Epithelial cell of esophagus (primary cell): ENCODE data around the gene UBE2K.
"Not testable (repeated sequence)": the region's sequence is repeated elsewhere in the genome, so short reads cannot be mapped to it uniquely, and the experiment has no call there.

Experiments
- DNase-seq: peaks from one replicate; pipeline ENCODE4 v3.0.0; 2010; ENCODE audit warnings: low read depth
- H3K4me3 ChIP-seq: 2 replicates; pipeline ENCODE4 v1.5.1; 2011; ENCODE audit warnings: mild to moderate bottlenecking, low read length, control low read depth
- TF ChIP-seq, protein P1 (sequence below): IDR thresholded peaks from 2 replicates; pipeline ENCODE4 v1.5.1; 2011; ENCODE audit warnings: low read depth, mild to moderate bottlenecking, low read length, control low read depth, inconsistent platforms; ENCODE audit not compliant: insufficient read depth; ENCODE audit errors: missing control alignments

Gene UBE2K

DNA sequence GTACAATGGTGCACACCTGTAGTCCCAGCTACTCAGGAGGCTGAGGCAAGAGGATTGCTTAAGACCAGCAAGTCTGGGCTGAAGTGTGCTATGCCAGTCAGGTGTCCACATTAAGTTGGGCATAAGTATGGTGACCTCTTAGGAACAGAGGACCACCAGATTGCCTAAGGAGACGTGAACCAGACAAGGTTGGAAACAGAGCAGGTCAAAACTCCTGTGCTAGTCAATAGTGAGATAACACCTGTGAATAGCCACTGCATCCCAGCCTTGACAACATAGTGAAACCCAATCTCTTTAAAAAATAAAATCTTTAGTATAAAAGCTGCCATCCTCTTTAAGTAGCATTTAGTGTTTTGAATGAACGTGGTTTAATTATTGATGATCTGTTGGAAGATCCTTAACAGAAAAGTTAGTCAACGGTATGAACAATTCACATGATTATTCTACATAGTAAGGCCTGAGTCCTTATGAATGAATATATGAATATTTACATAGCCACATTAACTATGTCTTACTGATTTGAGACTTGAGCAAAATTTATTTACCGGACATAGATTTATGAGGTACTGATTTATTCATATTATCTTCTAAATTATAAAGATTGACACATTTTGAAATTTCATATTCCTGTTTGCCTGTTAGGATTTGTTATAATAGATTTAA is 63.2 kb downstream of the UBE2K start:
- TF ChIP-seq, protein P1, sequence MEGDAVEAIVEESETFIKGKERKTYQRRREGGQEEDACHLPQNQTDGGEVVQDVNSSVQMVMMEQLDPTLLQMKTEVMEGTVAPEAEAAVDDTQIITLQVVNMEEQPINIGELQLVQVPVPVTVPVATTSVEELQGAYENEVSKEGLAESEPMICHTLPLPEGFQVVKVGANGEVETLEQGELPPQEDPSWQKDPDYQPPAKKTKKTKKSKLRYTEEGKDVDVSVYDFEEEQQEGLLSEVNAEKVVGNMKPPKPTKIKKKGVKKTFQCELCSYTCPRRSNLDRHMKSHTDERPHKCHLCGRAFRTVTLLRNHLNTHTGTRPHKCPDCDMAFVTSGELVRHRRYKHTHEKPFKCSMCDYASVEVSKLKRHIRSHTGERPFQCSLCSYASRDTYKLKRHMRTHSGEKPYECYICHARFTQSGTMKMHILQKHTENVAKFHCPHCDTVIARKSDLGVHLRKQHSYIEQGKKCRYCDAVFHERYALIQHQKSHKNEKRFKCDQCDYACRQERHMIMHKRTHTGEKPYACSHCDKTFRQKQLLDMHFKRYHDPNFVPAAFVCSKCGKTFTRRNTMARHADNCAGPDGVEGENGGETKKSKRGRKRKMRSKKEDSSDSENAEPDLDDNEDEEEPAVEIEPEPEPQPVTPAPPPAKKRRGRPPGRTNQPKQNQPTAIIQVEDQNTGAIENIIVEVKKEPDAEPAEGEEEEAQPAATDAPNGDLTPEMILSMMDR, result no peak
- DNase-seq, result no peak
- no peak overlapping the region for H3K4me3 ChIP-seq

DNA sequence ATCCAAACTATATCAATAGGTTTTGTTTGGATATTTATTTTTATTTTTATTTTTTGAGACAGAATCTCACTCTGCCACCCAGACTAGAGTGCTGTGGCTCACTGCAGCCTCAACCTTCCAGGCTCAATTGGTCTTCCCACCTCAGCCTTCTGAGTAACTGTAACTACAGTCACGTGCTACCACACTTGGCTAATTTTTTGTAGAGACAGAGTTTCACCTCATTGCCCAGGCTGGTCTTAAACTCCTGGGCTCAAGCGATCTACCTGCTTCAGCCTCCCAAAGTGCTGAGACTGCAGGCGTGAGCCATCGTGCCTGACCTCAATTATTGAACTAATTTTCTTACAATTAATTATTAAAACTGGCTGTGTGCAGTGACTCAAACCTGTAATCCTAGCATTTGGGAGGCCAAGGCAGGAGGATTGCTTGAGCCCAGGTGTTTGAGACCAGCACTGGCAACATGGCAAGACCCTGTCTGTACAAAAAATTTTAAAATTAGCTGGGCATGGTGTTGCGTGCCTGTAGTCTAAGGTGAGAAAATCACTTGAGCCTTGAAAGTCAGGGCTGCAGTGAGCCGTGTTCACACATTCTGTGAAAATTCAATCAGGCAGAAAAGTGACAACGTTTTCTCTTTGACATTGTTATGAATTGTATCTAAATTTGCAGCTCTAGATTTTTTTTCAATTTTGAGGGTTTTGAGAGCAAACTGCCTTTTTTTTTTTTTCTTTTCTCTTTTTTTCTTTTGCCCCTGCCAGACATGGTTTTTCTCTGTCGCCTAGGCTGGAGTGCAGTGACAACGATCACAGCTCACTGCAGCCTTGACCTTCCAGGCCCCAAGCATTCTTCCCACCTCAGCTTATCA is 66.0 kb downstream of the UBE2K start:
- TF ChIP-seq, protein P1, result no peak
- no peak for DNase-seq
- no peak overlapping the region for H3K4me3 ChIP-seq

DNA sequence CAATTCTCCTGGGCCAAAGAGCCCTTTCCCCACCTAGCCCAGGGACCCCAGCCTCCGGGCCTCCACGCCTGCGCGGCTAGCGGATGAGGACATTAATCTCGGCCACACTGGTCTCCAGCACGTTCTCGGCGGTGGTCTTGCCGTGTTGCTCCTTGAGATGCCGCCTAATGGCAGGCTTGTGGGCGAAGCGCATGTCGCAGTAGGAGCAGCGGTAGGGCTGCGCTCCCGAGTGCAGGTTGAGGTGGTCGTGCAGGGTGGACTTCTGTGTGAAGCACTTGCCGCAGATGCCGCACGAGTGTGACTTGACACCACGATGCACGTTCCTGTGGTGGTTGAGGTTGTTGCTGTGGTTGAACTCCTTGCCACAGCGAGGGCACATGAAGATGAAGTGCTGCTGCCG is 72.1 kb downstream of the UBE2K start:
- TF ChIP-seq, protein P1, result no peak

DNA sequence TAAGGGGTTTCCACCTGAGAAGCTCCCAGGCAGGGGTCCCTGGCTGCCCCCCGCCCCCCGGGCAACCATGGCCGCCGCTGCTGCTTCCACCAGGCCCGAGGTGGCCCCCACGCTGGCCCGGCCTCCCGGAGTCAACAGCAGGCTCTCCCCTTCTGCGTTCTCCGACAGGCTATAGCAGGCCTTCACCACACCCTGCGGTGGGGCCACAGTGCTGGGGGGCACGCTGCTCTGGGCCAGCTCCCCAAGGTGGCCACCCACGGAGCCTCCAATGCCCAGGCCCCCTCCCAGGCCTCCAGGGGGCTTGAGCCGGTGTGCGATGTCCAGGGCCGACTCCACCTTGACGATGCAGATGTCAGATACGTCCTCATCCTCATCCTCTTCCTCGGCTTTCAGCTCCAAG is 72.5 kb downstream of the UBE2K start:
- TF ChIP-seq, protein P1, result no peak
- no peak for DNase-seq

More for the DNA sequence above, 72.1 kb downstream of the UBE2K start:
- no peak overlapping the region for H3K4me3 ChIP-seq
- DNase-seq, result no peak

DNA sequence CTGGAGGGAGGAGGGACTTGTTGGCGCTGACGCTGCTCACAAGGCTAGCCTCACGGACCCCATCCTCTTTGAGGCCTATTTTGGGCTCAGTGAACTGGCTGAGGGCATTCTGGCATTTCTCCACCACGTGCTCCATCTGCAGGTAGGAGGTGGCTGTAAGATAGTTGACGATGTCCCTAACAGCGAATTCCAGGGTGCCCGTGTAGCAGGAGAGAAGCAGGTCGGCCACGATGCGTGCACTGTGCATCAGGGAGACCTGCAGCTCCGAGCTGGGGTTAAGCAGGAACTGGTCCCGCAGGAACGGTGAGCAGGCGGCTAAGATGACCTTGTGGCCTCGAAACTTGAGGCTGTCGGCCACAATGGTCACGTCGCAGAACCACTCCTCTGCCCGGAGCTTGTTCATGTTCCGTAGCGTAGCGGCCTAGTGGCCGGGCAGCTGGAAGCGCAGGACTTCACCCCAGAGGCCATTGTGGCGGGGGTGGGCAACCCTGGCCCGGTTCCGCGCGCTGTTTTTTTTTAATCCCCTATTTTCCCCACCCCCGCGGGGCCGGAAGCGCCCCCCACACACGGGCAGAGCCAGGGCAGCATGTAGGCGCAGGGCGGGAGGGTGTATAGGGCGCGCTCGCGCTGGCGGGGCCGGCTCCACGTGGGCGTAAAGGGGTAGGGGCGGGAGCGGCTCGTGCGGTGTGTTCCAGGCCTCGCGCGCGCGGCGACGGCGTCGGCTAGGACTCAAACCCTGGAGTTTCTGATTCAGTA is 73.2 kb downstream of the UBE2K start:
- TF ChIP-seq, protein P1, result no peak
- DNase-seq, result no peak

More for the DNA sequence above, 72.5 kb downstream of the UBE2K start:
- H3K4me3 ChIP-seq, result no peak overlapping the region

DNA sequence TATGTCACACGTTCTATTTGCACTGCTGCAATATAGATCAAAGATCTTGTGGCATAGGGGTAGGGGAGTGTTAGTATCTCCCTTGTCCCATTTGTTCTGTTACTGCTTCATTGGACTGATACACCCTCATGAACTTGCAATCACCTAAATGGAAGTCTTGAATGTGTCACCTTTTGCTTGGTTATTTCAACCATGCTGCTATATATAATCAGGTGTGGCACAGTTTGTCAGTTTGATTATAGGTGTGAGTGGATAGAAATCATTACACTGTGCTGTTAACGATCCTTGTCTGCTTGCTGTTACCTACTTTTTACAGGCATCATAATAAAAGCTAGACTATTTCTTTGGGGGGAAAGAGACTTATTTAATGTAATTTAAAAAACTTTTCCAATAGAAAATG is 84.1 kb downstream of the UBE2K start:
- not testable (repeated sequence) for DNase-seq, H3K4me3 ChIP-seq

More for the DNA sequence above, 73.2 kb downstream of the UBE2K start:
- H3K4me3 ChIP-seq, result no peak overlapping the region

DNA sequence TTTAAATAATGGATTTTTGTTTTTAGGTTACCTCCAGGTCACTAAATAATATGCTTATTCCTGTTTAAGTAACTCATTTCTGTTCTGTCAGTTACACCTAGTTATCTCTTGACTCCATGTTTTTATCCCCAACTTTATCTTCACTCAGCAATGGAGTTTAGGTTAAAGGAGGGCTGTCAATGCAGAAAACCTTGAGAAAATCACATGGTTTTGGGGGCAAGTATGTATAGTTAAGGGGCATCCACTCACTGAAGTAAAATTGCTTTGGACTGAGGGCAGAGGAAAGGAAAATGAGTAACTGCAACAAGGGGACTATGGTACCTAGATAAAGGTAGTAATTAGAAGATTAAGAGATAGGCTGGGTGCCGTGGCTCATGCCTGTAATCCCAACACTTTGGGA is 87.1 kb downstream of the UBE2K start:
- no peak for DNase-seq
- TF ChIP-seq, protein P1, result no peak
- no peak overlapping the region for H3K4me3 ChIP-seq
